ENCODE data around the gene MTUS2.

- no peak for TF ChIP-seq FOS (IDR thresholded peaks at IDR 0.05; ENCODE audit: borderline replicate concordance, insufficient read depth, low read length)
- no peak for TF ChIP-seq POLR2A (IDR thresholded peaks at IDR 0.05; ENCODE audit: low read depth, low read length)
- TF ChIP-seq CTCF (IDR thresholded peaks at IDR 0.05; ENCODE audit: extremely low read depth in 1 of 2, insufficient read depth in 1 of 2, low read depth in 1 of 2, low read length in 2 of 2) = no peak
Observed at GRCh38 chr13:29537736-29538651, 717.9 kb downstream of the MTUS2 start.
